Measurements from ENCODE around the gene NAALADL2.

GRCh38 chr3:175383371-175383770 lies 524.2 kb downstream of the NAALADL2 start:
- TF ChIP-seq CTCF (IDR thresholded peaks at IDR 0.05; ENCODE audit: borderline replicate concordance, extremely low read depth, low read length, poor library complexity, severe bottlenecking) (no peak), EZH2 (IDR thresholded peaks at IDR 0.05; ENCODE audit: borderline replicate concordance, low read depth, low read length, severe bottlenecking) (no peak)

Data from DND-41 (cell line).